Kidney capillary endothelial cell (primary cell): ENCODE results near the gene FBXO11.

Experiments
- DNase-seq: peaks from one replicate; pipeline ENCODE4 v3.0.0-alpha.2; 2018; ENCODE audit warnings: low spot score

The FBXO11 gene

GRCh38 chr2:47849368-47849767, 56.9 kb downstream of the FBXO11 start:
- DNase-seq, result no peak

- DNase-seq, result no peak
Measured at GRCh38 chr2:47844162-47844561, 62.1 kb downstream of the FBXO11 start.

- no peak for DNase-seq
Measured at GRCh38 chr2:47843407-47843806, 62.9 kb downstream of the FBXO11 start.

GRCh38 chr2:47842846-47843245, 63.5 kb downstream of the FBXO11 start:
- DNase-seq, result no peak

- DNase-seq, result no peak
Measured at GRCh38 chr2:47838686-47839085, 67.6 kb downstream of the FBXO11 start.

GRCh38 chr2:47838249-47838648, 68.0 kb downstream of the FBXO11 start:
- no peak for DNase-seq

- DNase-seq, result no peak
Measured at GRCh38 chr2:47833516-47833968, 72.8 kb downstream of the FBXO11 start.

- DNase-seq, result no peak
Measured at GRCh38 chr2:47822518-47822917, 83.8 kb downstream of the FBXO11 start.

- DNase-seq, result no peak
Measured at GRCh38 chr2:47819834-47820233, 86.5 kb downstream of the FBXO11 start.

GRCh38 chr2:47818777-47819176, 87.5 kb downstream of the FBXO11 start:
- DNase-seq, result no peak

- DNase-seq, result no peak
Measured at GRCh38 chr2:47815764-47816163, 90.5 kb downstream of the FBXO11 start.

- no peak for DNase-seq
Measured at GRCh38 chr2:47811668-47812067, 94.6 kb downstream of the FBXO11 start.

- DNase-seq, result no peak
Measured at GRCh38 chr2:47810850-47811249, 95.4 kb downstream of the FBXO11 start.

- DNase-seq, result no peak
Measured at GRCh38 chr2:47809903-47810302, 96.4 kb downstream of the FBXO11 start.

- DNase-seq, result no peak
Measured at GRCh38 chr2:47808614-47809013, 97.7 kb downstream of the FBXO11 start.

GRCh38 chr2:47805850-47806249, 100.4 kb downstream of the FBXO11 start:
- no peak for DNase-seq

GRCh38 chr2:47803770-47804169, 102.5 kb downstream of the FBXO11 start:
- no peak for DNase-seq

- no peak for DNase-seq
Measured at GRCh38 chr2:47803363-47803762, 102.9 kb downstream of the FBXO11 start.

- DNase-seq, result no peak
Measured at GRCh38 chr2:47801118-47801517, 105.2 kb downstream of the FBXO11 start.

GRCh38 chr2:47799031-47799609, 107.2 kb downstream of the FBXO11 start:
- no peak for DNase-seq

- no peak for DNase-seq
Measured at GRCh38 chr2:47798631-47799030, 107.7 kb downstream of the FBXO11 start.

GRCh38 chr2:47796090-47796697, 110.1 kb downstream of the FBXO11 start:
- DNase-seq, result no peak

GRCh38 chr2:47785986-47786385, 120.3 kb downstream of the FBXO11 start:
- no peak for DNase-seq

- no peak for DNase-seq
Measured at GRCh38 chr2:47784352-47784851, 121.9 kb downstream of the FBXO11 start.
